SW 1271 (cell line): ENCODE measurements around the gene GRM7.
"Not testable (repeated sequence)": the region's sequence is repeated elsewhere in the genome, so short reads cannot be mapped to it uniquely, and the experiment has no call there.

Experiments
- DNase-seq, 2 experiments: peaks; one replicate each; lab custom pipeline; 2025; lab: John Stamatoyannopoulos, UW

The GRM7 gene

GRCh38 chr3:6860954-6861624, at the start of gene GRM7:
TSS of gene GRM7 (plus strand) at chr3:6861115.
- no peak for DNase-seq

GRCh38 chr3:6821411-6821810, 39.5 kb upstream of the GRM7 start:
- DNase-seq, result no peak

GRCh38 chr3:6825524-6825923, 35.4 kb upstream of the GRM7 start:
- DNase-seq, result no peak

GRCh38 chr3:6827453-6827852, 33.5 kb upstream of the GRM7 start:
- DNase-seq, result no peak

- no peak for DNase-seq
Measured at GRCh38 chr3:6844723-6845122, 16.2 kb upstream of the GRM7 start.

GRCh38 chr3:6854184-6854583, 6.7 kb upstream of the GRM7 start:
- no peak for DNase-seq

- no peak for DNase-seq
Measured at GRCh38 chr3:6857510-6857909, 3.4 kb upstream of the GRM7 start.

- DNase-seq, result no peak
Measured at GRCh38 chr3:6860149-6860953, 564 bp upstream of the GRM7 start.

- no peak for DNase-seq
Measured at GRCh38 chr3:6861625-6862000, 698 bp downstream of the GRM7 start.

GRCh38 chr3:6862041-6862879, 1.3 kb downstream of the GRM7 start:
- no peak for DNase-seq

GRCh38 chr3:6862880-6863195, 1.9 kb downstream of the GRM7 start:
- DNase-seq, result no peak

- no peak for DNase-seq
Measured at GRCh38 chr3:6867269-6867668, 6.4 kb downstream of the GRM7 start.

GRCh38 chr3:6878731-6879130, 17.8 kb downstream of the GRM7 start:
- DNase-seq, result no peak

- no peak for DNase-seq
Measured at GRCh38 chr3:6912240-6912639, 51.3 kb downstream of the GRM7 start.

- no peak for DNase-seq
Measured at GRCh38 chr3:6915898-6916297, 55.0 kb downstream of the GRM7 start.

GRCh38 chr3:6921066-6921465, 60.2 kb downstream of the GRM7 start:
- no peak for DNase-seq

GRCh38 chr3:6921876-6922275, 61.0 kb downstream of the GRM7 start:
- no peak for DNase-seq

GRCh38 chr3:6928064-6928463, 67.1 kb downstream of the GRM7 start:
- DNase-seq, result no peak

- DNase-seq, result no peak
Measured at GRCh38 chr3:6929918-6930317, 69.0 kb downstream of the GRM7 start.

GRCh38 chr3:6935418-6935817, 74.5 kb downstream of the GRM7 start:
- DNase-seq, result not testable (repeated sequence)

GRCh38 chr3:6935970-6936369, 75.1 kb downstream of the GRM7 start:
- no peak for DNase-seq

- no peak for DNase-seq
Measured at GRCh38 chr3:6962801-6963200, 101.9 kb downstream of the GRM7 start.

GRCh38 chr3:6965881-6966280, 105.0 kb downstream of the GRM7 start:
- DNase-seq, result no peak
